ENCODE data around the gene SH2B3.
"Not testable (repeated sequence)": the region's sequence is repeated elsewhere in the genome, so short reads cannot be mapped to it uniquely, and the experiment has no call there.

The SH2B3 gene

DNA sequence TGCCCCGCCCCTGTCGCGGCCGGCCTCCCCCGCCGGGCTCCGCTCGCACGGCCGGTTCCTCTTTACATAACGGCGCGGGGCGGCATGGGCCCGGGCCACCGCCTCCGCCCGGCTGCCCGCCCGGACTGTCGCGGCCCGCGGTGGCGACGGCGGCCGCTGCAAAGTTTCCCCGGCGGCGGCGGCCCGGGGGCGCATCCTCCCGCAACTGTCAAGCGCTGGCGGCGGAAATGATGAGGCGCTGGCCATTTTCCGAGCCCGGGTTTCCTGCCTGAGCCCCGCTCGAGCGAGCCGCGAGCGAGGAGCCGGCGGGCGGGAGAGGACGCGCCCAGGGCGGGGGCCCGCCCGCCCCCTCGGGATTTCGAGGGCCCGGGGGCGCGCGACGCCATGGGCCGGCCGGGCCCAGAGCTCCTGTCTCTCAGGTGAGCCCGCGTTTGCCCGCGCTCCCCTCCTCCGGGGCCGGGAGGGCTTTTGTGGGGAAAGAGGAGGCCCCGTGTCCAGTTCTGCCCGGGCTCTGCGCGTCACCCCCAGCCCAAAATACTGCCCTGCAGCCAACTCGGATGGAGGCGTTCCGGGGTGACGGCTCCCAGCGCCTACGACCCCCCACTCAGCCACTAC is at the start of gene SH2B3:
TSS of gene SH2B3 (plus strand) at position 65 of the 615 bp plus-strand sequence. CDS start 12,223 bp downstream, outside the sequence.
- DNase-seq = no peak

DNA sequence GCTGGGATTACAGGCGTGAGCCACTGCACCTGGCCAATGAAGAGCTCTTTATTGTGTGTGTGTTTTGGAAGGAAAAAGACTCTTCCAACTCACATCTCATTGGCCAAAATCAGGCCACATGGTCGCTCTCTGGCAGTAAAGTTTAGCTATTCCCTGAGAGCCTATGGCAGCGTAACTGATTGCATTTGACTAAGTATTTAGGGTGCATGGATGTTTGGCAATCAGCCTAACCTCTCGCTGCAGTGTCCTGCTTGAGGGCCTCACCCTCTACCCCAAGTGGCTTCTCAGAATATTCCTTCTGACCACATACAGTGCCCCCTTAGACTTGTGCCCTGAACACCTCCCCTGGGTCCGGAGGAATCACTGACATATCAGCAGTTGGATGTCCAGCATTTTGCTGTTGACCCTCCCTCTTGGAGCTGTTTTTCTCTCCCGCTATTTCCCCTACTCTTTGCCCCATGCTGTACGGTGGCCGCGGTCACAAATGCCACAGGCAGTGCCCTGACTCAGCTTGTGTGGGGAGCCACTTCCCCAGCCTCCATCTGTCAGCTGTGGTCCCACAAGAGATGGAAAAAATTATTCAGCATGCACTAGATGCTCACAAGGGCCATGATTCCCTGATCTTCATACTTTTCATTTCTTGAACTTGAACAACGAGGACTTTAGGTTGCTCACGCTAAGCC is 46.4 kb upstream of the SH2B3 start:
- no peak for DNase-seq

GRCh38 chr12:111359914-111360276 is 45.8 kb upstream of the SH2B3 start:
- no peak for DNase-seq

DNA sequence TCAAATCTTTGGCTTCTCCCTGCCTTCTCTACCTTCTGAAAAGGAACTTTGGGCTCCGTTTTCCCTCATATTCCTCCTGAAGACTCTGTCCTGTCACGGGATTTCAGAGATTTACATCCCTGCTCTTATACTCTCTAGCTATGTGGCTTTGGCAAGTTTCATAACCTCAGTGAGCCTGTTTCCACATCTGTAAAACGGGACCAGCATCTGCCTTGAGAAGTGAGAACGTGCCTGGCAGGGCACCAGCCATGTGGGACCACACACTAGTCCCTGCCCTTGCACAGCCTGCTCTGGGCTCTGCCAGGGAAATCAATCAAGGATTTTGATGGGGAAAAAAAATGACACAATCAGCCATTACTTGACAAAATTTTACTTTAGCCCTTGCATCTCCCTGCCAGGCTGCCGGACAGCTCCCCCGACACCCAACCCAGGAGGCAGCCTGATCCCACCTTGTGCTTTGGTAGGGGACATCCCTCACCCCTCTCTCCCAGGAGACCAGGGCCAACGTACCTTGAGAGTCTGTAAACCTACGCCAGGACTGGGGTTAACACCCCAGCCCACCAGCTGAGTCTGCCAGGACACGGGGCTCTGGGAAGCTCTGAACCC is 45.3 kb upstream of the SH2B3 start:
- no peak for DNase-seq

- no peak for DNase-seq
These were observed 44.5 kb upstream of the SH2B3 start for GRCh38 chr12:111361073-111361716.

GRCh38 chr12:111361717-111362576 is 43.8 kb upstream of the SH2B3 start:
- DNase-seq = no peak

DNA sequence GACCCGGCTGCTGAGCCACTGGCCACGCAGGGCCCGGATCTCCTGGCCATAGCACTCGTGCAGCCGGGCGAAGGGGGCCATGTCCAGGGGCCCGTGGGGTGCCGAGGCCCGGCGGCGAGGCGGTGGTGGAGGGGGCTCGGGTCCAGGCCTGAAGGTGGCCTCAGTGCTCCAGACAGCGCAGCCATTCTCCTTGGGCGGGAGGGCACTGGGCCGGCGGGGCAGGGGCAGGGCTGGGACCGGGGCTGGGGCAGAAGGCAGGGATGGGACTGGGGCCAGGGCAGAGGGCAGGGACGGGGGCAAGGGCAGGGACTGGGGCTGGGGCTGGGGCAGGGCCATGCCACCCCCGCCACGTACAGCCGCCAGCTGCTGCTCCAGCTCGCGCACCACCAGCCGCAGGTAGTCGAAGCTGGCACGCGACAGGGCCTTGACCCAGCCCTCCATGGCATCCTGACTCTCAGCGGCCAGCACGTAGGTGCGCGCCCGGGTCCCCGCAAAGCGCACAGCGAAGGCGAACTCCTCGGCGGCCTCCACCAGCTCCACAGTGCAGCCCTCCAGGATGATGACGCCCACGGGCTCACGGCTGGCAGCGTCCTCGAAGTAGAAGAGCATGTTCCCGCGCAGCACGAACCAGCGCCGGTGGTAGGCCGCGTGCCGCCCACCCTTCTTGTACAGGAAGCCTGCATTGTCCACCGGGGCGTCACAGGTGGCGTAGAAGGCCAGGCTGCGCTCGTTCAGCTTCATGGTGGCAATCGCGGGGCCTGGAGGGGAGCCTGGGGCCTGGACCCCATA is 42.8 kb upstream of the SH2B3 start:
- DNase-seq = no peak

GRCh38 chr12:111363578-111363977 is 42.1 kb upstream of the SH2B3 start:
- no peak for DNase-seq

GRCh38 chr12:111366075-111366474 is 39.6 kb upstream of the SH2B3 start:
- DNase-seq = no peak

- DNase-seq = no peak
These were observed 39.1 kb upstream of the SH2B3 start for GRCh38 chr12:111366583-111366982.

DNA sequence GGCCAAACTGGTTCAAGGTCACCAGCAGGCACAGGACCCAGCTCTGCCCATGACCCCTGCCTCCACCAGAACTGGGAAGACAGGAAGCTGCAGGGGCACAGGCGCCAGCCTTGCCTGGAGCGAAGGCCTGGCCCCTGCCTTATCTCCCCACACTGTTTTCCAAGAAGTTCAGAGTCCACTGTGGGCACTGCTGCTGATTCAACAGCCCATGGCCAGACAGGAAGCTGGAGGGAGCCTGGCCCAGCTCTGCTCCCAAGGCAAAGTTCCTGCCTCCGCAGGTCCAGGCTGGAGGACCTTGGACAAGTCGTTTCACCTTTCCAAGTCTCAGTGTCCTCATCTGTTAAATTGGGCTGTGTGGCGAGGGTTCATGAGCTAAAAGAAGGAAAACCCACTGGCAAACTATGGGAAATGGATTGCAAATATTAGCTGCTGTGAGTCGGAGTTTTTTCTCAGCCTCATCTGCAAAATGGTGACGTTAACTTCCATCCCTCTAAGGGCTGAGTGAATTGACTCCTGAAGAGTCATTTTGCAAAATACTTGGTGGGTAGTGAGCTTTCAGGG is 38.0 kb upstream of the SH2B3 start:
- no peak for DNase-seq

DNA sequence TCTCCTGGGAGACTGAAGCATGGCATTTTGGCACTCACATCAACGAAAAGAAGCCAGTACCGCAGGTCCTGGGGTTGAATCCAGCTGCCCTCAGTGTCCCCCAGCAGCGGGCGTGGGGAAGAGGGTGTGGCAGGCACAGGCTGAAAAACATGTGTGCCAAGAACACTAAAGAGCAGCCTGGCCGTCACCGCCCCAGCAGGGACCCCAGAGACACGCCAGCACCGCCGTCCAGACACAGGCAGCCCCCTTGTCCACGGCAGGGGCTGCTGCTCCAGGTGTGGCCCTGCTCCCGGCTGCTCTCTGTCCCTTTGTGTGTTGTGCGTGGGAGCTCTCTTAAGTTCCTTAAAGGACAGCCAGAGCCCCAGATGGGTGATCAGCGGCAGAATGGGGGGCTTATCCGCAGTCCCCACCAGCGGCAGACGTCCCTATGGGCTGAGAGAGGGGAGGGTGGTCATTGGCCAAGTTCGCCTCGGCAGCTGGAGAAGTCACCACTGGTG is 37.4 kb upstream of the SH2B3 start:
- no peak for DNase-seq

GRCh38 chr12:111368788-111369495 is 36.8 kb upstream of the SH2B3 start, which contains the start of gene PHETA1:
PHETA1 (minus strand) TSS chr12:111369095; CDS start chr12:111363427, 5,668 bp downstream.
- peak; percentile 82 to 87 for DNase-seq

- DNase-seq = no peak
These were observed 36.1 kb upstream of the SH2B3 start for GRCh38 chr12:111369496-111370220.

- DNase-seq = not testable (repeated sequence)
These were observed 32.5 kb upstream of the SH2B3 start for GRCh38 chr12:111373231-111373630.

DNA sequence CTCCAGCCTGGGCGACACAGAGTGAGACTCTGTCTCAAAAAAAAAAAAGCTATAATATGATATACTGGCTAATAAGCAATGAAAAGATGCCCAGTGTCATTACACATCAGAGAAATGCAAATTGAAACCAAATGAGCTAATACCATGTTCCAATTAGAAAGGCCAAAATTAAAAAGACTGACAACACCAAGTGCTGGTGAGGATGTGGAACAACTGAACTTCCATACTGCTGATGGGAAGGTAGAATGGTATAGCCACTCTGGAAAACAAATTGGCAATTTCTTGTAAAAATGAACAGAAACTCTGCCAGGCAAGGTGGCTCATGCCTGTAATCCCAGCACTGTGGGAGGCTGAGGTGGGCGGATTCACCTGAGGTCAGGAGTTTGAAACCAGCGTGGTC is 28.3 kb upstream of the SH2B3 start:
- DNase-seq = no peak

DNA sequence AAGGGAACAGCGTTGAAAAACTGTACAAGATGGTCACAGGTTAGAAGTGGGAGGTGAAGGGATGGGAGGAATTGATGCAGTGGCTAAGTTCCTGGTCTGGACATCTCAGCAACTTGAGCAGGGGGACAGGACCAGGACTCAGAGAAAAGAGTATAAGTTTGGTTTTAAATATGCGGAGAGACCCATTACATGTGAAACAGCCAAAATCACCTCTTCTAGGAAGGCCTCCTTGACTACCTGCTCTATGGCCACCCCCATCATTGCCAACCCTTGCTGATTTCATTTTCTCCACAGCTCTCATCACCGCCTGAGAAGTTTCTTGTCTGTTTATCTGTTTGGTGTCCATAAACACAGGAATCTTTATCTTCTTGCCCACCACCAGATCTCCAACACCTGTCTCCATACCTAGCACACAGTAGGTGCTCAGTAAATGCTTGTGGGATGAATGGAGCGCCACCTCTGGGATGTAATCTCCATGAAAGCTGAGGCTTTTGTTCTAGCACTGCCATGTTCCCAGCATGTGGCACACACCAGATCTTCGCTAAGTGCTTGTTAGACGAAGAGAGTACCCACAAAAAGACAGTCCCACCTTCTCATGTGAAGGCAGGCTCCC is 25.7 kb upstream of the SH2B3 start:
- no peak for DNase-seq

- no peak for DNase-seq
These were observed 21.1 kb upstream of the SH2B3 start for GRCh38 chr12:111384596-111384995.

DNA sequence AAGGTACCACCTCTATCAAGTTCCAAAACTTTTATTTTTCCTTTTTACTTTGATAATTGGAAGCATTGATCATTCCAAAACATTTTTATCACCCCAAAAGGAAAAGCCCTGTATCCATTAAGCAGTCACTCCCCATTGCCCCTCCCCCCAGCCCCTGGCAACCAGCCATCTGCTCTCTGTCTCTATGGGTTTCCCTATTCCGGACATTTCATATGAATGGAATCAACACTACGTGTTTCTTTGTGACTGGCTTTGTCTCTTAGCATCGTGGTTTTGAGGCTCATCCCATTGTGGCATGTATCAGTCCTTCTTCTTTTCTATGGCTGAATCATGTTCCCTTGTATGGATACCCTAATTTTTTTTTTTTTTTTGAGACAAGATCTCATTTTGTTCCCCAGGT is 18.8 kb upstream of the SH2B3 start:
- DNase-seq = no peak
